GM15510 (cell line): ENCODE results near the gene C2orf76.

Experiments
- POLR2A ChIP-seq: IDR thresholded peaks from 3 replicates; pipeline ENCODE4 v1.6.1; 2011; ENCODE audit warnings: borderline replicate concordance; ENCODE audit not compliant: insufficient read length; ENCODE audit errors: extremely low read depth

The C2orf76 gene

GRCh38 chr2:119264781-119265692 lies 101.6 kb downstream of the C2orf76 start:
- TF ChIP-seq POLR2A: no peak

GRCh38 chr2:119263656-119264055 lies 103.0 kb downstream of the C2orf76 start:
- TF ChIP-seq POLR2A: no peak

GRCh38 chr2:119263025-119263424 lies 103.6 kb downstream of the C2orf76 start:
- TF ChIP-seq POLR2A: no peak

- no peak for TF ChIP-seq POLR2A
These were observed 105.0 kb downstream of the C2orf76 start for GRCh38 chr2:119261493-119262225.

GRCh38 chr2:119260646-119261492 lies 105.8 kb downstream of the C2orf76 start:
- TF ChIP-seq POLR2A: no peak

GRCh38 chr2:119259296-119259860 lies 107.3 kb downstream of the C2orf76 start:
- no peak for TF ChIP-seq POLR2A

- TF ChIP-seq POLR2A: no peak
These were observed 109.4 kb downstream of the C2orf76 start for GRCh38 chr2:119257198-119257597.

GRCh38 chr2:119256582-119256921 lies 110.1 kb downstream of the C2orf76 start:
- TF ChIP-seq POLR2A: no peak

GRCh38 chr2:119255760-119256581 lies 110.7 kb downstream of the C2orf76 start:
- no peak for TF ChIP-seq POLR2A

- no peak for TF ChIP-seq POLR2A
These were observed 112.0 kb downstream of the C2orf76 start for GRCh38 chr2:119254601-119255080.

GRCh38 chr2:119253760-119254600 lies 112.7 kb downstream of the C2orf76 start:
- no peak for TF ChIP-seq POLR2A

- no peak for TF ChIP-seq POLR2A
These were observed 113.4 kb downstream of the C2orf76 start for GRCh38 chr2:119253114-119253702.
